Subcutaneous abdominal adipose tissue (tissue), 5 donors: ENCODE measurements around the gene PEX7.

Experiments used
- H3K27ac ChIP-seq: one replicate; pipeline ENCODE4 v1.7.0; 2013; ENCODE audit warnings: low read depth, mild to moderate bottlenecking, inconsistent platforms, low read length, moderate library complexity
- H3K27me3 ChIP-seq, 5 donors: one replicate each; pipeline ENCODE4 v1.7.0; 2013; ENCODE audit warnings: low read length in 5 of 5, inconsistent platforms in 1 of 5; ENCODE audit not compliant: control insufficient read depth in 5 of 5, insufficient read depth in 4 of 5
- H3K36me3 ChIP-seq, 5 donors: one replicate each; pipeline ENCODE4 v1.7.0; 2013; ENCODE audit warnings: low read length in 5 of 5; ENCODE audit not compliant: control insufficient read depth in 5 of 5, insufficient read depth in 5 of 5
- H3K4me1 ChIP-seq, 5 donors: one replicate each; pipeline ENCODE4 v1.7.0; 2013; ENCODE audit warnings: low read length in 5 of 5, mild to moderate bottlenecking in 3 of 5, moderate library complexity in 1 of 5; ENCODE audit not compliant: control insufficient read depth in 5 of 5, insufficient read depth in 5 of 5
- H3K4me3 ChIP-seq, 5 donors: one replicate each; pipeline ENCODE4 v1.7.0; 2013; ENCODE audit warnings: low read length in 5 of 5, low read depth in 1 of 5
- H3K9ac ChIP-seq, 5 donors: one replicate each; pipeline ENCODE4 v1.7.0; 2013; ENCODE audit warnings: low read length in 5 of 5, mild to moderate bottlenecking in 4 of 5, moderate library complexity in 3 of 5
- H3K9me3 ChIP-seq, 5 donors: one replicate each; pipeline ENCODE4 v1.7.0; 2013; ENCODE audit warnings: low read length in 5 of 5; ENCODE audit not compliant: control insufficient read depth in 5 of 5
- donor health status: healthy.
- donor health status: healthy.
- donor health status: healthy.
- donor health status: healthy.
- donor health status: healthy.

The PEX7 gene

DNA sequence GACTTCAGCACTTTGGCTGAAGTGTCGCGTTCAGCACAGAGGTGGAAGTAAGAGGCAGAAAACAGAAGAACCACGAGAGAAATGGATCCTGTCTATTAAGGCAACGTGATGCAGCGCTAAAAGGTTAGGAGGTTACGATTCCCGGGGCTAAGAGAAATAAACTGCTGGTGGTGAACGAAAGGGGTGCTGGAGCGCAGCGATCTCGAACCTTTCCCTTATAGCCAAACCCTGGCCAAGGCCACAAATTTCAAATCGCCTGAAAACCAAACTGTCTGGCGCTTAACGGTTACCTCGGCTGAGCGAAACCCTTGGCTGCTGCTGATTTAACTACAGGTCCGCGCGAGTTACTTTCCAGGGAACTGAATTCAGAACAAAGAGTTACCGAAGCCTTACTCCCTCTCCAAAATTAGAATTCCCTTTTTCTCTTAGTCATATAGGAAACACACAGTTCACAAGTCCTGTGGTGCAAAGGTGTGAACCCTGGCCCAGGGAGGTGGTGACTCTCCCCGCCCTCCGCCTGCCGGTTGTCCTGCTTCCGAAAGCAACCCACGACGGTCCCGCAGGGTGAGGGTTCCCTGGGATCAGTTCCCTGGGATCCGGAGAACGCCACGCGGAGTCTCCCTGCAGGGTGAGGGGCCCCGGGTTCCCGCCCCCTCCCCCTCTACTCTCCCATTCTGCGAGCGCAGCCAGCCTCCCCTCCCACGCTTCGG is 98.4 kb downstream of the PEX7 start:
- peak overlapping the region; percentile 51 to 72 (median 60) for H3K4me3 ChIP-seq
- H3K36me3 ChIP-seq, result peaks cover 0 to 4% (median 0%) of the 10 kb centered on the region in 5 donors
- no peak overlapping the region for H3K27ac ChIP-seq
- H3K9ac ChIP-seq, result no peak overlapping the region
- H3K27me3 ChIP-seq, result peaks cover 24 to 49% (median 36%) of the 10 kb centered on the region in 5 donors
- peaks cover 4 to 39% (median 35%) of the 10 kb centered on the region in 5 donors for H3K4me1 ChIP-seq
- no peaks in the 10 kb centered on the region for H3K9me3 ChIP-seq

DNA sequence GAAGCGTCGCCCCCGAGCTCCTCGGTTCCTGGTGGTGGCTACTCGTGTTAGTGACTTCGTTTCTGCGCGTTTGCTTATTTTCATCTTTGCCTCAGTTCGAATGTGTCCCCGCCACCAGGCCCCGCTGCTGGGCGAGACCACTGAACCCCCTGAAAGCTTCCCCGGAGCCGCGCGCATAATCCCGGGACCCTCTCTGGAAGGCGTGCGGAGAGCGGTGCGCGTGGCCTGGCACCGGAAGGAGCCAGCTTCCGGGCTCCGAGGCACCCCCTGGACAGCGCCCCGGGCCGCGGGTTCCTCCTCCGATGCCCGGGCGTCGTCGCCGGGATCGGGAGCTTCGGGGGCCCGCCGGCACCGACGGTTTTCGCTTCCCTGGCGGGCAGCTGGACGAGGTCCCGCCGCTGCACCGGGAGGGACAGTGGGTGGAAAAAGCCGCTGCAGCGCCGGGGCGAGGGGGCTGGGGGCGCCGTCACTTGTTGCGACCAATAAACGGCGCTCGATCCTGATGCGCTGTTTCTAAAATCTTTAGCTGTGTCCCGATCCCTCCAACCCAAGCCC is 99.1 kb downstream of the PEX7 start:
- H3K27me3 ChIP-seq, result peaks cover 24 to 49% (median 36%) of the 10 kb centered on the region in 5 donors
- no peak overlapping the region for H3K27ac ChIP-seq
- H3K4me1 ChIP-seq, result peaks cover 4 to 39% (median 35%) of the 10 kb centered on the region in 5 donors
- H3K9ac ChIP-seq, result no peak overlapping the region
- H3K9me3 ChIP-seq, result no peaks in the 10 kb centered on the region
- peak overlapping the region in 4 of 5 donors; percentile 55 to 72 (median 62) for H3K4me3 ChIP-seq
- H3K36me3 ChIP-seq, result peaks cover 0 to 4% (median 0%) of the 10 kb centered on the region in 5 donors

- peaks cover 4 to 39% (median 35%) of the 10 kb centered on the region in 5 donors for H3K4me1 ChIP-seq
- no peaks in the 10 kb centered on the region for H3K9me3 ChIP-seq
- H3K4me3 ChIP-seq, result peak within 1 kb of the TSS in 4 of 5 donors; percentile 55 to 72 (median 62)
- H3K36me3 ChIP-seq, result no peaks in the 10 kb centered on the region
- H3K27me3 ChIP-seq, result peaks cover 24 to 49% (median 36%) of the 10 kb centered on the region in 5 donors
- H3K9ac ChIP-seq, result no peak within 1 kb of the TSS
- H3K27ac ChIP-seq, result no peak within 1 kb of the TSS
Observed at GRCh38 chr6:136921936-136922684, 99.7 kb downstream of the PEX7 start, which contains the start of gene SLC35D3. SLC35D3 (plus strand) TSS chr6:136922301; CDS start chr6:136922429, 128 bp downstream.

GRCh38 chr6:136922685-136923006 is 100.3 kb downstream of the PEX7 start:
- no peak overlapping the region for H3K27ac ChIP-seq
- no peak overlapping the region for H3K9ac ChIP-seq
- no peaks in the 10 kb centered on the region for H3K36me3 ChIP-seq
- no peaks in the 10 kb centered on the region for H3K9me3 ChIP-seq
- peaks cover 4 to 39% (median 35%) of the 10 kb centered on the region in 5 donors for H3K4me1 ChIP-seq
- peak overlapping the region in 4 of 5 donors; percentile 55 to 72 (median 62) for H3K4me3 ChIP-seq
- peaks cover 24 to 49% (median 36%) of the 10 kb centered on the region in 5 donors for H3K27me3 ChIP-seq

DNA sequence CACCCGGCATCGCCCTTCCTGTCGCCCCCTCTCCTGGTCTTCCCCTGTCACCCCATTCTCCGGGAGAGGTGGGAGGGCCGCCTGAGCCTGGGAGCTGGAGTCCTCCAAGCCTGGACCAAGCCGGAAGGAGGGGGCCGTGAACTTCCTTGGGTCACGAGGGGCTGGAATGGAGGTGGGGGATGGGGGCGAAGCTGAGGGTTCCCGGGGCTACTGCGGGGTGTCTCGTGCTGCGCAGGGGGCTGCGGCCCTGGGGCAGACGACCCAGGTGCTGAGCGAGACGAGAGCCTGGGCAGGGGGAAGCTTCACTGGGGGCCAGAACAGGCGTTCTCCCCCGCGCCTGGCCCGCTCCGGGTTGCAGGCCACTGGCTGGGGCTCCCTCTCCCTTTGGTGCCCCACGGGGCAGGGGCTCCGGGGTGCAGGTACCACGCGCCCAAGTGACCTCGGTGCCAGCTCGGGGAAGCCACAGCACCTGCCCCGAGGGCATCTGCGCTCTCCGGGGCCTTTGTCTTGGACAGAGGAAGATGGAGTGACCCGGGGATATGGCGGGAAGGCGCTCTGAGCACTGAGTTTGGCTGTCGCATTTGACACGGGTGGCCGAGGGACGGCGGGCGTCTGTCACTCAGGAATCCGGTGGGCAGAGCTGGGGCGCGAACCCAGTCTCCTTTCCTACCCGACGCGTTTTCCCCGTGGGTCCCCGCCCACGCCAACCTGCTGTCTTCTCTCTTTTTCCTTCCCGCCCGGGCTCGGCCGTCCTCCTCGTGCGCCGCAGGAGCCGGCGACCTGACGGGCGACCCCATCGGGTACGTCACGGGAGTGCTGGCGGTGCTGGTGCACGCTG is 100.9 kb downstream of the PEX7 start:
- Histone ChIP-seq H3K36me3 (no peaks in the 10 kb centered on the region), H3K9me3 (no peaks in the 10 kb centered on the region), H3K9ac (no peak overlapping the region), H3K4me1 (peaks cover 4 to 39% (median 35%) of the 10 kb centered on the region in 5 donors), H3K27ac (no peak overlapping the region), H3K27me3 (peaks cover 24 to 49% (median 36%) of the 10 kb centered on the region in 5 donors), H3K4me3 (peak overlapping the region in 1 of 5 donors; percentile 40)

DNA sequence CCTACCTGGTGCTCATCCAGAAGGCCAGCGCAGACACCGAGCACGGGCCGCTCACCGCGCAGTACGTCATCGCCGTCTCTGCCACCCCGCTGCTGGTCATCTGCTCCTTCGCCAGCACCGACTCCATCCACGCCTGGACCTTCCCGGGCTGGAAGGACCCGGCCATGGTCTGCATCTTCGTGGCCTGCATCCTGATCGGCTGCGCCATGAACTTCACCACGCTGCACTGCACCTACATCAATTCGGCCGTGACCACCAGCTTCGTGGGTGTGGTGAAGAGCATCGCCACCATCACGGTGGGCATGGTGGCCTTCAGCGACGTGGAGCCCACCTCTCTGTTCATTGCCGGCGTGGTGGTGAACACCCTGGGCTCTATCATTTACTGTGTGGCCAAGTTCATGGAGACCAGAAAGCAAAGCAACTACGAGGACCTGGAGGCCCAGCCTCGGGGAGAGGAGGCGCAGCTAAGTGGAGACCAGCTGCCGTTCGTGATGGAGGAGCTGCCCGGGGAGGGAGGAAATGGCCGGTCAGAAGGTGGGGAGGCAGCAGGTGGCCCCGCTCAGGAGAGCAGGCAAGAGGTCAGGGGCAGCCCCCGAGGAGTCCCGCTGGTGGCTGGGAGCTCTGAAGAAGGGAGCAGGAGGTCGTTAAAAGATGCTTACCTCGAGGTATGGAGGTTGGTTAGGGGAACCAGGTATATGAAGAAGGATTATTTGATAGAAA is 101.7 kb downstream of the PEX7 start:
- Histone ChIP-seq H3K27me3 (peaks cover 24 to 49% (median 36%) of the 10 kb centered on the region in 5 donors), H3K9me3 (no peaks in the 10 kb centered on the region), H3K27ac (no peak overlapping the region), H3K4me3 (peak overlapping the region in 1 of 5 donors; percentile 40), H3K4me1 (peaks cover 4 to 39% (median 35%) of the 10 kb centered on the region in 5 donors), H3K36me3 (no peaks in the 10 kb centered on the region), H3K9ac (no peak overlapping the region)

DNA sequence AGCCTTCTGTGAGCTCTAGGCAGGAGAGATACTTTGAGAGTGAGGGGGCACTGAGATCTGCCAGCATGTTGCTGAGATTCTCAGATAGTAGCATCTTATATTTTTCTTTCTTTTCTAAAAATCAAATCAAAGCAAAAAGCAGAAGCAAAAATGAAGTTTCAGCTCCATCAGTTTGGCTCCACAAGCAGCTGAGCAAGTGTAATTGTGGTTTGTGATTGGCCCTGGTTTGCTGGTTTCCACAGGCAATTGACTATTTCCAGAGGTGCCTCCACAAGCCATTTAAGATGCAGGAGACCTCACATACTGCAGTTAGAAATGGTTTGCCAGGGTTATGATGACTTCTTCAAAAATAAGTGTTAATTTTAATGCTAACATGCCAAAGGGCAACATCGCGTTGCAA is 104.0 kb downstream of the PEX7 start:
- Histone ChIP-seq H3K4me1 (peaks cover 0 to 25% (median 23%) of the 10 kb centered on the region in 5 donors), H3K9me3 (no peaks in the 10 kb centered on the region), H3K27me3 (peaks cover 13 to 33% (median 26%) of the 10 kb centered on the region in 5 donors), H3K27ac (no peak overlapping the region), H3K9ac (no peak overlapping the region), H3K36me3 (no peaks in the 10 kb centered on the region), H3K4me3 (no peak overlapping the region)

GRCh38 chr6:136927292-136927691 is 104.9 kb downstream of the PEX7 start:
- Histone ChIP-seq H3K27ac (no peak overlapping the region), H3K36me3 (no peaks in the 10 kb centered on the region), H3K9me3 (no peaks in the 10 kb centered on the region), H3K4me1 (peaks cover 0 to 16% (median 14%) of the 10 kb centered on the region in 5 donors), H3K4me3 (no peak overlapping the region), H3K27me3 (peaks cover 12 to 24% (median 19%) of the 10 kb centered on the region in 5 donors), H3K9ac (no peak overlapping the region)

GRCh38 chr6:136930528-136930927 is 108.1 kb downstream of the PEX7 start:
- Histone ChIP-seq H3K27me3 (peaks cover 0 to 3% (median 0%) of the 10 kb centered on the region in 5 donors), H3K36me3 (no peaks in the 10 kb centered on the region), H3K9ac (no peak overlapping the region), H3K4me3 (no peak overlapping the region), H3K27ac (no peak overlapping the region), H3K9me3 (no peaks in the 10 kb centered on the region), H3K4me1 (no peaks in the 10 kb centered on the region)
